IMR-90 (cell line): ENCODE data around the gene PARP14. TPM values are rescaled to one million over a fixed set of nuclear protein-coding genes. Genes with fewer than 3 reads are reported as not detected.

Experiments
- ELK1 ChIP-seq: fragments of 150-350 bp; IDR thresholded peaks from 2 replicates; pipeline ENCODE4 v1.6.1; 2016; ENCODE audit warnings: low read depth, mild to moderate bottlenecking, low read length, moderate library complexity, borderline replicate concordance
- MAFK ChIP-seq: IDR thresholded peaks from 2 replicates; pipeline ENCODE4 v1.6.1; 2012; ENCODE audit warnings: low read depth, low read length, improper control_type of control experiment
- MAZ ChIP-seq: IDR thresholded peaks from 2 replicates; pipeline ENCODE4 v1.6.1; 2012; ENCODE audit warnings: low read depth, mild to moderate bottlenecking, low read length, improper control_type of control experiment, moderate library complexity, borderline replicate concordance
- POLR2A ChIP-seq: IDR thresholded peaks from 2 replicates; pipeline ENCODE4 v1.6.1; 2012; ENCODE audit warnings: mild to moderate bottlenecking, low read depth, low read length
- RCOR1 ChIP-seq: IDR thresholded peaks from 2 replicates; pipeline ENCODE4 v1.6.1; 2012; ENCODE audit warnings: mild to moderate bottlenecking, low read length, improper control_type of control experiment; ENCODE audit not compliant: insufficient replicate concordance
- RFX5 ChIP-seq: IDR thresholded peaks from 2 replicates; pipeline ENCODE4 v1.8.0; 2012; ENCODE audit warnings: low read depth, mild to moderate bottlenecking, low read length, moderate library complexity
- polyA plus RNA-seq, 3 experiments: library from polyadenylated mRNA; depleted of rRNA; stranded (reverse); fragments of >200 nt; gene quantifications; 2 replicates each; pipeline ENCODE4 v1.2.3, GENCODE V29; 2012; ENCODE audit warnings: low replicate concordance in 1 of 3
- total RNA-seq: library from RNA; depleted of rRNA; stranded (reverse); fragments of >200 nt; gene quantifications from 2 replicates; pipeline ENCODE4 v1.2.3, GENCODE V29; 2012

Gene PARP14
- total and polyA plus RNA-seq, 2 of the 4 experiments (the other 2 are of a cell fraction) = 9.3 to 23.1 TPM

GRCh38 chr3:122680475-122681283 lies at the start of gene PARP14 (continued):
- TF ChIP-seq ELK1 (no peak), POLR2A (peak; percentile 50; the same call in 1 of the 2 replicates), RCOR1 (no peak), MAZ (no peak), MAFK (no peak), RFX5 (no peak)
